ENCODE results near the gene CTNNA1.

Gene CTNNA1

DNA sequence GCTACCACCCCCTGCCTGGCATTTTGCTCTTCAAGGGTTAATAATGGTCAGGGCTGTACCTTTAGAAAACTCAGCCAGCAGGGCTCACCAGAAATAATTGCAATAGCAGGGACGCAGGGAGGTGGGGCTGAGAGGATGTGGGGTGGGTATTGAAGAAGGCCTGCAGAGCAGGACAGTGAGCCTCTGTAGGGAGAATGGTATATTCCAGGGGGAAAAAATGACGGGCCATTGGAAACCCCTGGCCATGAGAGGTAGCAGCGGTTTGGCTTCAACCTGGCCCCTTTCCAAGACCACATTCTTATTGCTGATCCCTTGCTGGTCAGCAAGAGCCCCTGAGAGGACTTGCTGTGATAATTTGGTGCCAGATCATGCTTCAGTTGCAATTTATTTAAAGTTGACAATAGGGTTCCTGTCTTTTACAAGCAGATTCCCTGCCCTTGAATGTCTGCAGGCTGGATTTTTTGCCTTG lies 36.7 kb upstream of the CTNNA1 start (continued):
- TF ChIP-seq, protein P1, sequence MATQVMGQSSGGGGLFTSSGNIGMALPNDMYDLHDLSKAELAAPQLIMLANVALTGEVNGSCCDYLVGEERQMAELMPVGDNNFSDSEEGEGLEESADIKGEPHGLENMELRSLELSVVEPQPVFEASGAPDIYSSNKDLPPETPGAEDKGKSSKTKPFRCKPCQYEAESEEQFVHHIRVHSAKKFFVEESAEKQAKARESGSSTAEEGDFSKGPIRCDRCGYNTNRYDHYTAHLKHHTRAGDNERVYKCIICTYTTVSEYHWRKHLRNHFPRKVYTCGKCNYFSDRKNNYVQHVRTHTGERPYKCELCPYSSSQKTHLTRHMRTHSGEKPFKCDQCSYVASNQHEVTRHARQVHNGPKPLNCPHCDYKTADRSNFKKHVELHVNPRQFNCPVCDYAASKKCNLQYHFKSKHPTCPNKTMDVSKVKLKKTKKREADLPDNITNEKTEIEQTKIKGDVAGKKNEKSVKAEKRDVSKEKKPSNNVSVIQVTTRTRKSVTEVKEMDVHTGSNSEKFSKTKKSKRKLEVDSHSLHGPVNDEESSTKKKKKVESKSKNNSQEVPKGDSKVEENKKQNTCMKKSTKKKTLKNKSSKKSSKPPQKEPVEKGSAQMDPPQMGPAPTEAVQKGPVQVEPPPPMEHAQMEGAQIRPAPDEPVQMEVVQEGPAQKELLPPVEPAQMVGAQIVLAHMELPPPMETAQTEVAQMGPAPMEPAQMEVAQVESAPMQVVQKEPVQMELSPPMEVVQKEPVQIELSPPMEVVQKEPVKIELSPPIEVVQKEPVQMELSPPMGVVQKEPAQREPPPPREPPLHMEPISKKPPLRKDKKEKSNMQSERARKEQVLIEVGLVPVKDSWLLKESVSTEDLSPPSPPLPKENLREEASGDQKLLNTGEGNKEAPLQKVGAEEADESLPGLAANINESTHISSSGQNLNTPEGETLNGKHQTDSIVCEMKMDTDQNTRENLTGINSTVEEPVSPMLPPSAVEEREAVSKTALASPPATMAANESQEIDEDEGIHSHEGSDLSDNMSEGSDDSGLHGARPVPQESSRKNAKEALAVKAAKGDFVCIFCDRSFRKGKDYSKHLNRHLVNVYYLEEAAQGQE (tag by site-specific recombination; IDR thresholded peaks at IDR 0.05), result 0 out of 2 replicates have a peak, but pooled peaks have one; percentile 11
- TF ChIP-seq ZNF830 (tag by site-specific recombination; IDR thresholded peaks at IDR 0.05; ENCODE audit: low read depth) (no peak), BCL11A (tag by site-specific recombination; IDR thresholded peaks at IDR 0.05; ENCODE audit: low read depth) (no peak), ZNF549 (tag by site-specific recombination; IDR thresholded peaks at IDR 0.05) (no peak), PATZ1 (tag by site-specific recombination; IDR thresholded peaks at IDR 0.05) (peak; percentile 19; the same call in 1 of the 2 replicates)

- H3K27ac ChIP-seq (ENCODE audit: extremely low read depth, low read depth, low read length), result no peak overlapping the region
- TF ChIP-seq, protein P2, sequence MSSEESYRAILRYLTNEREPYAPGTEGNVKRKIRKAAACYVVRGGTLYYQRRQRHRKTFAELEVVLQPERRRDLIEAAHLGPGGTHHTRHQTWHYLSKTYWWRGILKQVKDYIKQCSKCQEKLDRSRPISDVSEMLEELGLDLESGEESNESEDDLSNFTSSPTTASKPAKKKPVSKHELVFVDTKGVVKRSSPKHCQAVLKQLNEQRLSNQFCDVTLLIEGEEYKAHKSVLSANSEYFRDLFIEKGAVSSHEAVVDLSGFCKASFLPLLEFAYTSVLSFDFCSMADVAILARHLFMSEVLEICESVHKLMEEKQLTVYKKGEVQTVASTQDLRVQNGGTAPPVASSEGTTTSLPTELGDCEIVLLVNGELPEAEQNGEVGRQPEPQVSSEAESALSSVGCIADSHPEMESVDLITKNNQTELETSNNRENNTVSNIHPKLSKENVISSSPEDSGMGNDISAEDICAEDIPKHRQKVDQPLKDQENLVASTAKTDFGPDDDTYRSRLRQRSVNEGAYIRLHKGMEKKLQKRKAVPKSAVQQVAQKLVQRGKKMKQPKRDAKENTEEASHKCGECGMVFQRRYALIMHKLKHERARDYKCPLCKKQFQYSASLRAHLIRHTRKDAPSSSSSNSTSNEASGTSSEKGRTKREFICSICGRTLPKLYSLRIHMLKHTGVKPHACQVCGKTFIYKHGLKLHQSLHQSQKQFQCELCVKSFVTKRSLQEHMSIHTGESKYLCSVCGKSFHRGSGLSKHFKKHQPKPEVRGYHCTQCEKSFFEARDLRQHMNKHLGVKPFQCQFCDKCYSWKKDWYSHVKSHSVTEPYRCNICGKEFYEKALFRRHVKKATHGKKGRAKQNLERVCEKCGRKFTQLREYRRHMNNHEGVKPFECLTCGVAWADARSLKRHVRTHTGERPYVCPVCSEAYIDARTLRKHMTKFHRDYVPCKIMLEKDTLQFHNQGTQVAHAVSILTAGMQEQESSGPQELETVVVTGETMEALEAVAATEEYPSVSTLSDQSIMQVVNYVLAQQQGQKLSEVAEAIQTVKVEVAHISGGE (tag by site-specific recombination; conservative IDR thresholded peaks at IDR 0.05; ENCODE audit: low read depth), result no peak
- no peak for TF ChIP-seq ZSCAN30 (tag by site-specific recombination; IDR thresholded peaks at IDR 0.05)
- ChIA-PET POLR2A (no interaction called here), CTCF (no interaction called here)
- no peak overlapping the region for H3K4me3 ChIP-seq (ENCODE audit: low read depth, low read length)
- peaks cover 4% of the 10 kb centered on the region; the same call in 1 of the 2 replicates for H3K4me1 ChIP-seq (ENCODE audit: control insufficient read depth, insufficient read depth, low read length)
- no peaks in the 10 kb centered on the region for H3K36me3 ChIP-seq (ENCODE audit: control insufficient read depth in 2 of 2, insufficient read depth in 1 of 2, low read length in 2 of 2)
- no peaks in the 10 kb centered on the region for H3K9me3 ChIP-seq (ENCODE audit: control insufficient read depth, insufficient read depth, low read depth, low read length)
Measured at GRCh38 chr5:138717399-138717798, 35.8 kb upstream of the CTNNA1 start.

DNA sequence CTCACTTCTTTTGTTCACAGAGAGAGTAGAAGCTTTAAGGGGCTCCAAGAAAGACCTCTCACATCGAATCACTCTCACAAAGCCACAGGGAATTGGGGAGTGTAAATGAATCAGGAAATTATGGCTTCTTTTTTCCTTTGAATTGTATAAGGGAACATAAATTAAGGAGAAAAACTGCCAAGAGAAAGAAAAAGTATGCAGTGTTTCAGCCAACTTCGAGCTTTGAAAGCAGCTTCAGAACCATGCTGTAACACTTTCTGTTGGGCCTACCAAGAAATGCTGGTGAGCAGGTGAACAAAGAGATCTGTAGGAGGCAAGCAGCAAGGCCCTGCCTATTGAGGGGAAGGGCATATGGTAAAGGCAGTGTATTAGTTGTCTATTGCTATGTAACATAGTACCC lies 33.4 kb upstream of the CTNNA1 start:
- no peaks in the 10 kb centered on the region for H3K36me3 ChIP-seq (ENCODE audit: control insufficient read depth in 2 of 2, insufficient read depth in 1 of 2, low read length in 2 of 2)
- no peaks in the 10 kb centered on the region for H3K9me3 ChIP-seq (ENCODE audit: control insufficient read depth, insufficient read depth, low read depth, low read length)
- POLR2A ChIA-PET, result interaction anchor here (0.7 kb wide), 1 partner anchor 1653 kb away, joined by 3 read pairs; no protein-coding TSS in a partner anchor

More for the DNA sequence above, 33.4 kb upstream of the CTNNA1 start:
- TF ChIP-seq ZNF596 (tag by site-specific recombination; IDR thresholded peaks at IDR 0.05), result no peak
- no peak for TF ChIP-seq ZNF660 (tag by site-specific recombination; IDR thresholded peaks at IDR 0.05)
- TF ChIP-seq ZNF548 (tag by site-specific recombination; IDR thresholded peaks at IDR 0.05), result no peak
- no peak for TF ChIP-seq ZNF37A (tag by site-specific recombination; IDR thresholded peaks at IDR 0.05)
- TF ChIP-seq, protein P3, sequence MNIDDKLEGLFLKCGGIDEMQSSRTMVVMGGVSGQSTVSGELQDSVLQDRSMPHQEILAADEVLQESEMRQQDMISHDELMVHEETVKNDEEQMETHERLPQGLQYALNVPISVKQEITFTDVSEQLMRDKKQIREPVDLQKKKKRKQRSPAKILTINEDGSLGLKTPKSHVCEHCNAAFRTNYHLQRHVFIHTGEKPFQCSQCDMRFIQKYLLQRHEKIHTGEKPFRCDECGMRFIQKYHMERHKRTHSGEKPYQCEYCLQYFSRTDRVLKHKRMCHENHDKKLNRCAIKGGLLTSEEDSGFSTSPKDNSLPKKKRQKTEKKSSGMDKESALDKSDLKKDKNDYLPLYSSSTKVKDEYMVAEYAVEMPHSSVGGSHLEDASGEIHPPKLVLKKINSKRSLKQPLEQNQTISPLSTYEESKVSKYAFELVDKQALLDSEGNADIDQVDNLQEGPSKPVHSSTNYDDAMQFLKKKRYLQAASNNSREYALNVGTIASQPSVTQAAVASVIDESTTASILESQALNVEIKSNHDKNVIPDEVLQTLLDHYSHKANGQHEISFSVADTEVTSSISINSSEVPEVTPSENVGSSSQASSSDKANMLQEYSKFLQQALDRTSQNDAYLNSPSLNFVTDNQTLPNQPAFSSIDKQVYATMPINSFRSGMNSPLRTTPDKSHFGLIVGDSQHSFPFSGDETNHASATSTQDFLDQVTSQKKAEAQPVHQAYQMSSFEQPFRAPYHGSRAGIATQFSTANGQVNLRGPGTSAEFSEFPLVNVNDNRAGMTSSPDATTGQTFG (tag by site-specific recombination; IDR thresholded peaks at IDR 0.05; ENCODE audit: borderline replicate concordance), result no peak
- no peak for TF ChIP-seq ZNF292 (tag by site-specific recombination; IDR thresholded peaks at IDR 0.05; ENCODE audit: borderline replicate concordance, low read depth)
- CTCF ChIA-PET, result no interaction called here
- no peak overlapping the region for H3K4me3 ChIP-seq (ENCODE audit: low read depth, low read length)
- peaks cover 4% of the 10 kb centered on the region; the same call in 1 of the 2 replicates for H3K4me1 ChIP-seq (ENCODE audit: control insufficient read depth, insufficient read depth, low read length)
- H3K27ac ChIP-seq (ENCODE audit: extremely low read depth, low read depth, low read length), result no peak overlapping the region

Data from HEK293 (cell line).